Measurements from ENCODE around the gene NIP7.

Gene NIP7

DNA sequence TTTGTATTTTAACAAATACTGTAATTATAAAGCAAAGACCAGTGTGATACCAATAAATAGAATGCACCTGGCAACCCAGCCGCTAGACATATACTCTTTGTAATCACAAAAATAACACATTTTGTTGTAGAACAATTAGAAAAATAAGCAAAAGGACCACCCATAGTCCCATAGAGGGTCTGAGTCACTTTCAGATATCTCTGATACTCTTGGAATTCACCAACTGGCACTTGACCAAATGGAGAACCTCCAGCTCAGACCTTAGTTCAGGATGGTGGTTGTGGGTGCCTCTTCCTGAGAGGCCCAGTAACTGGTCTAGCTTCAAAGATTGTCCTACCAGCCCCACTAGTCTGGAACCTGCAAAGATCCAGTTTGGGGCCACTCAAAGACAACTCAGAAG, 47.0 kb downstream of the NIP7 start:
- H3K27ac ChIP-seq = peak overlapping the region; percentile 86
- TF ChIP-seq, protein P1, sequence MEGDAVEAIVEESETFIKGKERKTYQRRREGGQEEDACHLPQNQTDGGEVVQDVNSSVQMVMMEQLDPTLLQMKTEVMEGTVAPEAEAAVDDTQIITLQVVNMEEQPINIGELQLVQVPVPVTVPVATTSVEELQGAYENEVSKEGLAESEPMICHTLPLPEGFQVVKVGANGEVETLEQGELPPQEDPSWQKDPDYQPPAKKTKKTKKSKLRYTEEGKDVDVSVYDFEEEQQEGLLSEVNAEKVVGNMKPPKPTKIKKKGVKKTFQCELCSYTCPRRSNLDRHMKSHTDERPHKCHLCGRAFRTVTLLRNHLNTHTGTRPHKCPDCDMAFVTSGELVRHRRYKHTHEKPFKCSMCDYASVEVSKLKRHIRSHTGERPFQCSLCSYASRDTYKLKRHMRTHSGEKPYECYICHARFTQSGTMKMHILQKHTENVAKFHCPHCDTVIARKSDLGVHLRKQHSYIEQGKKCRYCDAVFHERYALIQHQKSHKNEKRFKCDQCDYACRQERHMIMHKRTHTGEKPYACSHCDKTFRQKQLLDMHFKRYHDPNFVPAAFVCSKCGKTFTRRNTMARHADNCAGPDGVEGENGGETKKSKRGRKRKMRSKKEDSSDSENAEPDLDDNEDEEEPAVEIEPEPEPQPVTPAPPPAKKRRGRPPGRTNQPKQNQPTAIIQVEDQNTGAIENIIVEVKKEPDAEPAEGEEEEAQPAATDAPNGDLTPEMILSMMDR (IDR thresholded peaks at IDR 0.05) = no peak
- TF ChIP-seq ZFX (IDR thresholded peaks at IDR 0.05; ENCODE audit: borderline replicate concordance) = no peak

Measured in 22Rv1 (cell line).